GM13977 (cell line): ENCODE data around the gene ZNF680.

Source experiments
- DNase-seq: peaks from one replicate; pipeline ENCODE4 v3.0.0; 2012; ENCODE audit warnings: low spot score
- CTCF ChIP-seq: IDR thresholded peaks from 2 replicates; pipeline ENCODE4 v1.5.1; 2012; ENCODE audit warnings: mild to moderate bottlenecking, control low read depth; ENCODE audit not compliant: insufficient read depth; ENCODE audit errors: extremely low read depth, missing control alignments
- in situ Hi-C: fragments of 300-500 bp; cut with MboI; formaldehyde crosslinking; loops from one replicate; pipeline ENCODE4 v1.12.0; 2022; ENCODE audit warnings: low sequenced_read_pairs, low pct_unique_long_range_greater_than_20kb, mixed read lengths, inconsistent platforms; ENCODE audit not compliant: unreplicated experiment

Gene ZNF680

DNA sequence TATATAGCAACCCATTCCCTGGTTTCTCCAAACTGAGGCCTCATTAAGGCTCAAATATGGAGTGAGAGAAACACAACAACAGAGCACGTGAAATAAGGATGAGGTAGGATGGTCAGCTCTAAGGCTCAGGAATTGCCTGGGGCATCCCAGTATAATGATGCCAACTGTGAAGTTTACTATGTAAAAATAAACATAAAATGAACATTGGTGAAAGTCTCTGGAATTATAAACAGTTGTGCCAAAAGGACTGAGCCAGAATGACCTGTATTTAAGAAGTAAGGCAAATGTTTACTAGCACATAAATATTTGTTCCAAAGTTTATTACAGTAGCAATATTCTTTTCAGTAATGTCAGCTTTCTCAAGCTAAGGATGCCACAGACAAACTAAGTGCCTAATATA lies 64.6 kb downstream of the ZNF680 start:
- no peak for TF ChIP-seq CTCF
- in situ Hi-C loops: no loop called here
- DNase-seq: no peak

DNA sequence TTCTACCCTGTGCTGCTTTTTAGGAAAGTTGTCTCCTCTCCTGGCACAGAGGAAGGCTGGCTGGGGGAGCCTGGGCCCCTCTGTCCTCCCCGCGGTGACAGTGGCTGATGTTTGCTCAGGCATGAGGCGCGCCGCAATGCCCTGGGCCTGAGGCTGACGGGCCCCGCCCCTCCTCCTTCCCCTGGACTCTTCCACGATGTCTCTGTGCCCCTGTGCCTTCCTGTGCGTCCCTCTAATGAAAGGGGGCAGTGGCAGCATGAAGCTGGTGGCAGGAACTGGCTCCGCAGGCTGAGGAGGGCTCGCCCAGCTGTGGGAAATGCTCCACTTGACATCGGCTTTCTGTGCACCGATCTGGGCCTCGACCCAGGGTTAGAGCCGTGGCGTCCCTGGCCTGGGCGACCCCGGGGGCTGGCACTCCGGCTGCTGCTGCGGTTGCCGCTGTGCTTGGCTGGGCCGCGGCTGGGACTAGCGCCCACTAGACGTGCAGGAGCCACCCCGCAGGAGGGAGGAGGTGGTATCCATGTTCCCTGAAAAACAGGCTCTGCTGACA lies 67.9 kb downstream of the ZNF680 start:
- in situ Hi-C loops: no loop called here
- no peak for TF ChIP-seq CTCF
- DNase-seq: no peak

DNA sequence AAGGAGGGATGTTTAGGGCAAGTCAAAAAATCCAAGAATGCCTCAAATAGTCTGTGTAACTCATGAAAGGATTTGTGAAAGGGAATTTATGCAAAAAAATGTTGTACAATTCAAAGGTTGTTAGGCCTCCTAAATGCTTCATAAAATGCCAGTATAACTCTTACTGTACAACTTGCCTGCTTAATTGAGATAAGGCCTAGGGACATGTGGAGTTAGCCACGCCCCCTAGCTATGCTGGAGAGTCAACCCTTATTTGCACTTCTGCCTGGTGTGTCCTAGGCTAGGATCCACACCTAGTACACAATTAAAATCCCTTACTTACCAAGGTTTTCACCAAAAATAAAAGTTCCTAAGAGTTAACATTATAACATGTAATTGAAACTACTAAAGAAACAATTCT lies 77.2 kb downstream of the ZNF680 start:
- DNase-seq: no peak
- in situ Hi-C loops: no loop called here
- TF ChIP-seq CTCF: no peak
